Measurements from ENCODE around the gene ETV7.
"Not testable (repeated sequence)": the region's sequence is repeated elsewhere in the genome, so short reads cannot be mapped to it uniquely, and the experiment has no call there.

ETV7 gene

GRCh38 chr6:36362551-36363370 lies 24.7 kb downstream of the ETV7 start:
- DNase-seq: no peak

- no peak for DNase-seq
These were observed 26.4 kb downstream of the ETV7 start for GRCh38 chr6:36361071-36361470.

GRCh38 chr6:36360241-36361054 lies 27.0 kb downstream of the ETV7 start:
- peak; percentile 73 for DNase-seq

- no peak for DNase-seq
These were observed 29.1 kb downstream of the ETV7 start for GRCh38 chr6:36358226-36358915.

GRCh38 chr6:36357872-36358225 lies 29.6 kb downstream of the ETV7 start:
- no peak for DNase-seq

GRCh38 chr6:36355819-36356218 lies 31.6 kb downstream of the ETV7 start:
- DNase-seq: no peak

- DNase-seq: no peak
These were observed 34.0 kb downstream of the ETV7 start for GRCh38 chr6:36353411-36353915.

- no peak for DNase-seq
These were observed 34.9 kb downstream of the ETV7 start for GRCh38 chr6:36352477-36353157.

GRCh38 chr6:36350681-36351571 lies 36.5 kb downstream of the ETV7 start:
- DNase-seq: no peak

- DNase-seq: no peak
These were observed 37.4 kb downstream of the ETV7 start for GRCh38 chr6:36350082-36350481.

GRCh38 chr6:36349240-36349639 lies 38.2 kb downstream of the ETV7 start:
- DNase-seq: no peak

- DNase-seq: no peak
These were observed 39.8 kb downstream of the ETV7 start for GRCh38 chr6:36347621-36348020.

GRCh38 chr6:36346486-36347273 lies 40.8 kb downstream of the ETV7 start:
- no peak for DNase-seq

GRCh38 chr6:36345681-36346466 lies 41.6 kb downstream of the ETV7 start:
- DNase-seq: no peak

- no peak for DNase-seq
These were observed 44.3 kb downstream of the ETV7 start for GRCh38 chr6:36343109-36343680.

- peak; percentile 65 for DNase-seq
These were observed 46.6 kb downstream of the ETV7 start for GRCh38 chr6:36340618-36341454.

GRCh38 chr6:36340306-36340617 lies 47.2 kb downstream of the ETV7 start:
- no peak for DNase-seq

GRCh38 chr6:36339146-36339545 lies 48.3 kb downstream of the ETV7 start:
- no peak for DNase-seq

- DNase-seq: not testable (repeated sequence)
These were observed 49.2 kb downstream of the ETV7 start for GRCh38 chr6:36338223-36338622.

Data from stimulated activated CD4-positive, alpha-beta T cell treated with anti-CD3 and anti-CD28 coated beads, Interleukin-1b, Interleukin-23, amount 100 ng/mL, for 48 hours (primary cell).